ENCODE results near the gene SLX4IP. TPM values are rescaled to one million over a fixed set of nuclear protein-coding genes. Genes with fewer than 3 reads are reported as not detected.

Gene SLX4IP
- total and polyA plus RNA-seq, 2 of the 13 experiments (the other 11 are each of a cell fraction or from before 2014, with no cell fraction given) = 3.6 to 7.3 TPM

DNA sequence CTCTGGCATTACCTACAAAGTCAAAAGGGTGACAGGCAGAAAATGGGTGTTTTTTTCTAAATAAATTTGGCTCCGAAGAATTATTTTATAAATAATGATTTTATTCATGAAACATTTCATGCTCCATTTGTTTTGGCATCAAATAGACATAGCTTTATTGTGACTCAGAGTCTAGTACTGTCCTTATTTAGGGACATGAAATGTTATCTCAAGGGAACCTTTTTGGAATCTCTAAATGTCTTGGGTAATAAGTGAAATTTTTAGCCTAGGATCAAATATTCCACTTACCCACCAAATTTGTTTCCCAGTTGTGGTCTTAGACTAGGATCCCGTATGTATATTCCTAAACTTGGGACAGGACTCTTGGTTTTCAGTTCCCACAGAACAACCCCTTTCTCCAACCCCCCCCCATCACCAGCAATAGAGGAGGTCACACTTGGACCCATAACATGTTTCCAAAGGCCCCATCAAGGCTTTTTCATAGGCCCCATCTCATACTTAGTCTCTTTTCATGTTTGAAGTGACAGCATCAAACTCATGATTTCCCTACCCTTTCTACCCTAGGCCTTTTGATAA lies 156.9 kb downstream of the SLX4IP start:
- Histone ChIP-seq H3K27ac (ENCODE audit: extremely low read length, insufficient read depth, low read length) (no peak overlapping the region), H3K79me2 (ENCODE audit: insufficient read depth, low read length) (no peaks in the 10 kb centered on the region), H3K4me2 (ENCODE audit: low read depth, low read length) (no peak overlapping the region), H3K36me3 (replicated peaks in 1 of 2; ENCODE audit: control insufficient read depth in 1 of 2, insufficient read depth in 2 of 2, low read length in 2 of 2) (no peaks in the 10 kb centered on the region), H4K20me1 (ENCODE audit: insufficient read depth, low read length) (no peaks in the 10 kb centered on the region), H3K27me3 (ENCODE audit: control insufficient read depth in 1 of 2, insufficient read depth in 2 of 2, low read length in 2 of 2) (no peaks in the 10 kb centered on the region), H3K9me3 (ENCODE audit: low read length) (no peaks in the 10 kb centered on the region), H3K4me1 (ENCODE audit: insufficient read depth, low read length) (peaks cover 40% of the 10 kb centered on the region), H3K4me3 (replicated peaks in 1 of 3; ENCODE audit: insufficient read depth in 1 of 3, low read depth in 2 of 3, low read length in 3 of 3) (no peak overlapping the region), H2AFZ (ENCODE audit: low read length) (no peak overlapping the region), H3K9ac (ENCODE audit: insufficient read depth, low read depth, low read length) (no peak overlapping the region)
- in situ Hi-C loops (cut with HindIII; ENCODE audit: extremely low pct_ligation_motif_present, low pct_unique_long_range_greater_than_20kb) (no loop called here), intact Hi-C loops (cut with micrococcal nuclease; ENCODE audit: unreplicated experiment) (no loop called here)
- WGBS (ENCODE audit: low lambda C conversion rate) = 97% methylated on average over 2 of the region's 2 CpGs
- no TSS peak for BruUV-seq (replicated peaks)
- ChIA-PET CTCF (ENCODE audit: low intra/inter-chr PET ratio, low total read pairs) (no interaction called here), POLR2A (interaction anchor here (2.2 kb wide), 1 partner anchor 27 kb away, joined by 9 read pairs; no protein-coding TSS in a partner anchor)
- FAIRE-seq (no peak), DNase-seq (ENCODE audit: low spot score) (no peak), ATAC-seq (no peak)
- TF ChIP-seq, protein P1, sequence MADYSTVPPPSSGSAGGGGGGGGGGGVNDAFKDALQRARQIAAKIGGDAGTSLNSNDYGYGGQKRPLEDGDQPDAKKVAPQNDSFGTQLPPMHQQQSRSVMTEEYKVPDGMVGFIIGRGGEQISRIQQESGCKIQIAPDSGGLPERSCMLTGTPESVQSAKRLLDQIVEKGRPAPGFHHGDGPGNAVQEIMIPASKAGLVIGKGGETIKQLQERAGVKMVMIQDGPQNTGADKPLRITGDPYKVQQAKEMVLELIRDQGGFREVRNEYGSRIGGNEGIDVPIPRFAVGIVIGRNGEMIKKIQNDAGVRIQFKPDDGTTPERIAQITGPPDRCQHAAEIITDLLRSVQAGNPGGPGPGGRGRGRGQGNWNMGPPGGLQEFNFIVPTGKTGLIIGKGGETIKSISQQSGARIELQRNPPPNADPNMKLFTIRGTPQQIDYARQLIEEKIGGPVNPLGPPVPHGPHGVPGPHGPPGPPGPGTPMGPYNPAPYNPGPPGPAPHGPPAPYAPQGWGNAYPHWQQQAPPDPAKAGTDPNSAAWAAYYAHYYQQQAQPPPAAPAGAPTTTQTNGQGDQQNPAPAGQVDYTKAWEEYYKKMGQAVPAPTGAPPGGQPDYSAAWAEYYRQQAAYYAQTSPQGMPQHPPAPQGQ (CRISPR knock-in tag; IDR thresholded peaks at IDR 0.05; ENCODE audit: borderline replicate concordance) = no peak
- no peak for TF ChIP-seq KAT2B (IDR thresholded peaks at IDR 0.05; ENCODE audit: borderline replicate concordance, low read depth, low read length)
- TF ChIP-seq GLMP (CRISPR knock-in tag; IDR thresholded peaks at IDR 0.05; ENCODE audit: borderline replicate concordance) = no peak

GRCh38 chr20:10594296-10594868 lies 159.3 kb downstream of the SLX4IP start:
- H2AFZ ChIP-seq (ENCODE audit: low read length) = no peak overlapping the region
- in situ Hi-C loops (cut with HindIII; ENCODE audit: extremely low pct_ligation_motif_present, low pct_unique_long_range_greater_than_20kb) (no loop called here), intact Hi-C loops (cut with micrococcal nuclease; ENCODE audit: unreplicated experiment) (no loop called here)
- H3K9me3 ChIP-seq (ENCODE audit: low read length) = no peaks in the 10 kb centered on the region
- H3K27me3 ChIP-seq (ENCODE audit: control insufficient read depth in 1 of 2, insufficient read depth in 2 of 2, low read length in 2 of 2) = no peaks in the 10 kb centered on the region
- BruUV-seq (replicated peaks) = no TSS peak
- no peaks in the 10 kb centered on the region for H4K20me1 ChIP-seq (ENCODE audit: insufficient read depth, low read length)
- no peak overlapping the region for H3K27ac ChIP-seq (ENCODE audit: extremely low read length, insufficient read depth, low read length)
- no peak overlapping the region for H3K4me3 ChIP-seq (replicated peaks in 1 of 3; ENCODE audit: insufficient read depth in 1 of 3, low read depth in 2 of 3, low read length in 3 of 3)
- no peak overlapping the region for H3K9ac ChIP-seq (ENCODE audit: insufficient read depth, low read depth, low read length)
- no peaks in the 10 kb centered on the region for H3K79me2 ChIP-seq (ENCODE audit: insufficient read depth, low read length)
- DNase-seq (ENCODE audit: low spot score) (no peak), ATAC-seq (no peak), FAIRE-seq (no peak)
- H3K4me2 ChIP-seq (ENCODE audit: low read depth, low read length) = no peak overlapping the region
- POLR2A ChIA-PET = no interaction called here
- WGBS (ENCODE audit: low lambda C conversion rate) = 95% methylated on average over 7 of the region's 7 CpGs
- H3K4me1 ChIP-seq (ENCODE audit: insufficient read depth, low read length) = peaks cover 61% of the 10 kb centered on the region
- CTCF ChIA-PET (ENCODE audit: low intra/inter-chr PET ratio, low total read pairs) = no interaction called here
- no peaks in the 10 kb centered on the region for H3K36me3 ChIP-seq (replicated peaks in 1 of 2; ENCODE audit: control insufficient read depth in 1 of 2, insufficient read depth in 2 of 2, low read length in 2 of 2)
- TF ChIP-seq, protein P2, sequence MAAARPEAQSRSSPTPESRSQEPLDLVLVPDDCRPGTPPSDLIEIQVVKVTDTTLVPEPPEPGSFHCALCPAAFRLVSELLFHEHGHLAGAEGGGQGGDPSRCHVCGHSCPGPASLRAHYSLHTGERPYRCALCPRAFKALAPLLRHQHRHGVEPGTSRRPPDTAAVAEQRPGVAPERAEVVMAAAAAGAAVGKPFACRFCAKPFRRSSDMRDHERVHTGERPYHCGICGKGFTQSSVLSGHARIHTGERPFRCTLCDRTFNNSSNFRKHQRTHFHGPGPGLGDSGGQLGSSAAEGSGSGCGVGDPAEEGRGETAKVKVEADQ (CRISPR knock-in tag; IDR thresholded peaks at IDR 0.05; ENCODE audit: borderline replicate concordance) = no peak
- no peak for TF ChIP-seq GABPB1 (CRISPR knock-in tag; IDR thresholded peaks at IDR 0.05)
- TF ChIP-seq, protein P3, sequence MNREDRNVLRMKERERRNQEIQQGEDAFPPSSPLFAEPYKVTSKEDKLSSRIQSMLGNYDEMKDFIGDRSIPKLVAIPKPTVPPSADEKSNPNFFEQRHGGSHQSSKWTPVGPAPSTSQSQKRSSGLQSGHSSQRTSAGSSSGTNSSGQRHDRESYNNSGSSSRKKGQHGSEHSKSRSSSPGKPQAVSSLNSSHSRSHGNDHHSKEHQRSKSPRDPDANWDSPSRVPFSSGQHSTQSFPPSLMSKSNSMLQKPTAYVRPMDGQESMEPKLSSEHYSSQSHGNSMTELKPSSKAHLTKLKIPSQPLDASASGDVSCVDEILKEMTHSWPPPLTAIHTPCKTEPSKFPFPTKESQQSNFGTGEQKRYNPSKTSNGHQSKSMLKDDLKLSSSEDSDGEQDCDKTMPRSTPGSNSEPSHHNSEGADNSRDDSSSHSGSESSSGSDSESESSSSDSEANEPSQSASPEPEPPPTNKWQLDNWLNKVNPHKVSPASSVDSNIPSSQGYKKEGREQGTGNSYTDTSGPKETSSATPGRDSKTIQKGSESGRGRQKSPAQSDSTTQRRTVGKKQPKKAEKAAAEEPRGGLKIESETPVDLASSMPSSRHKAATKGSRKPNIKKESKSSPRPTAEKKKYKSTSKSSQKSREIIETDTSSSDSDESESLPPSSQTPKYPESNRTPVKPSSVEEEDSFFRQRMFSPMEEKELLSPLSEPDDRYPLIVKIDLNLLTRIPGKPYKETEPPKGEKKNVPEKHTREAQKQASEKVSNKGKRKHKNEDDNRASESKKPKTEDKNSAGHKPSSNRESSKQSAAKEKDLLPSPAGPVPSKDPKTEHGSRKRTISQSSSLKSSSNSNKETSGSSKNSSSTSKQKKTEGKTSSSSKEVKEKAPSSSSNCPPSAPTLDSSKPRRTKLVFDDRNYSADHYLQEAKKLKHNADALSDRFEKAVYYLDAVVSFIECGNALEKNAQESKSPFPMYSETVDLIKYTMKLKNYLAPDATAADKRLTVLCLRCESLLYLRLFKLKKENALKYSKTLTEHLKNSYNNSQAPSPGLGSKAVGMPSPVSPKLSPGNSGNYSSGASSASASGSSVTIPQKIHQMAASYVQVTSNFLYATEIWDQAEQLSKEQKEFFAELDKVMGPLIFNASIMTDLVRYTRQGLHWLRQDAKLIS (CRISPR knock-in tag; IDR thresholded peaks at IDR 0.05) = no peak
